Natural killer cell (primary cell): ENCODE results near the gene ZBTB17. TPM values are rescaled to one million over a fixed set of nuclear protein-coding genes. Genes with fewer than 3 reads are reported as not detected.

Experiments
- ATAC-seq, 3 donors: fragments of 150-1000 bp in 2 of 3; fragments of 200-7000 bp in 1 of 3; cut with Tn5 transposase; 1 replicate in 1 of 3; 2 replicates in 2 of 3; pipeline ENCODE4 v1.10.0; 2021; ENCODE audit warnings: mild to moderate bottlenecking in 2 of 3, moderate library complexity in 2 of 3
- DNase-seq, 2 donors: peaks; one replicate each; pipeline versions ENCODE4 v3.0.0 to v3.0.0-alpha.2; 2013 to 2021; ENCODE audit warnings: mixed read lengths in 1 of 2
- H3K27ac ChIP-seq: one replicate; pipeline ENCODE4 v1.5.1; 2013; ENCODE audit warnings: mild to moderate bottlenecking, low read length
- H3K27me3 ChIP-seq: one replicate; pipeline ENCODE4 v1.6.1; 2013; ENCODE audit warnings: low read length; ENCODE audit not compliant: control insufficient read depth, insufficient read depth
- H3K36me3 ChIP-seq: one replicate; pipeline ENCODE4 v1.6.1; 2013; ENCODE audit warnings: low read length; ENCODE audit not compliant: control insufficient read depth, insufficient read depth
- H3K4me1 ChIP-seq: one replicate; pipeline ENCODE4 v1.6.1; 2013; ENCODE audit warnings: low read length; ENCODE audit not compliant: control insufficient read depth, insufficient read depth
- H3K4me3 ChIP-seq: one replicate; pipeline ENCODE4 v1.5.1; 2013; ENCODE audit warnings: low read length
- H3K9me3 ChIP-seq: one replicate; pipeline ENCODE4 v1.6.1; 2013; ENCODE audit warnings: low read length; ENCODE audit not compliant: control insufficient read depth, insufficient read depth
- H3K27ac Mint-ChIP-seq, 2 donors: one replicate each; pipeline ENCODE4 v1.8.0; 2022; ENCODE audit warnings: mild to moderate bottlenecking in 2 of 2, mixed read lengths in 2 of 2, moderate library complexity in 1 of 2
- H3K27me3 Mint-ChIP-seq, 2 donors: one replicate each; pipeline ENCODE4 v1.8.0; 2022; ENCODE audit warnings: low read depth in 2 of 2, mixed read lengths in 2 of 2
- H3K36me3 Mint-ChIP-seq: one replicate; pipeline ENCODE4 v1.8.0; 2022; ENCODE audit warnings: mixed read lengths
- H3K4me1 Mint-ChIP-seq, 2 donors: one replicate each; pipeline ENCODE4 v1.8.0; 2022; ENCODE audit warnings: mixed read lengths in 2 of 2
- H3K4me3 Mint-ChIP-seq: one replicate; pipeline ENCODE4 v1.8.0; 2022; ENCODE audit warnings: mild to moderate bottlenecking, moderate library complexity, mixed read lengths
- H3K9me3 Mint-ChIP-seq, 2 donors: one replicate each; pipeline ENCODE4 v1.8.0; 2022; ENCODE audit warnings: mixed read lengths in 2 of 2
- whole genome bisulfite sequencing: methylation state at CpG from one replicate; pipeline ENCODE4 v1.1.7; 2013; ENCODE audit warnings: missing lambda C conversion rate; ENCODE audit not compliant: insufficient coverage; 5-methylcytosine and 5-hydroxymethylcytosine counted together
- intact Hi-C: fragments of 100-400 bp; cut with micrococcal nuclease; formaldehyde crosslinking; loops from one replicate; pipeline ENCODE4 v1.14.2; 2022
- total RNA-seq, 4 donors: library from RNA; stranded (reverse); fragments of 120-200 nt in 1 of 4; gene quantifications; one replicate each; pipeline versions ENCODE4 v1.2.3 to v1.2.4, GENCODE V29; 2013 to 2022
- TF ChIP-seq, protein P1 (sequence below): fragments of 200-600 bp; IDR thresholded peaks from one replicate; pipeline ENCODE4 v1.8.0; 2022; ENCODE audit warnings: antibody characterized with exemption

ZBTB17 gene
- total RNA-seq, 3 donors from 2014 or later (not counting 1 experiment from before 2014, with no cell fraction given), result 86.0 to 100 (median 86.9) TPM

- H3K9me3 Mint-ChIP-seq, result no peaks in the 10 kb centered on the region
- no peaks in the 10 kb centered on the region for H3K27me3 ChIP-seq
- H3K4me1 ChIP-seq, result no peaks in the 10 kb centered on the region
- no peaks in the 10 kb centered on the region for H3K4me1 Mint-ChIP-seq
- peak; percentile 45 to 80 (median 75) for ATAC-seq
- TF ChIP-seq, protein P1, sequence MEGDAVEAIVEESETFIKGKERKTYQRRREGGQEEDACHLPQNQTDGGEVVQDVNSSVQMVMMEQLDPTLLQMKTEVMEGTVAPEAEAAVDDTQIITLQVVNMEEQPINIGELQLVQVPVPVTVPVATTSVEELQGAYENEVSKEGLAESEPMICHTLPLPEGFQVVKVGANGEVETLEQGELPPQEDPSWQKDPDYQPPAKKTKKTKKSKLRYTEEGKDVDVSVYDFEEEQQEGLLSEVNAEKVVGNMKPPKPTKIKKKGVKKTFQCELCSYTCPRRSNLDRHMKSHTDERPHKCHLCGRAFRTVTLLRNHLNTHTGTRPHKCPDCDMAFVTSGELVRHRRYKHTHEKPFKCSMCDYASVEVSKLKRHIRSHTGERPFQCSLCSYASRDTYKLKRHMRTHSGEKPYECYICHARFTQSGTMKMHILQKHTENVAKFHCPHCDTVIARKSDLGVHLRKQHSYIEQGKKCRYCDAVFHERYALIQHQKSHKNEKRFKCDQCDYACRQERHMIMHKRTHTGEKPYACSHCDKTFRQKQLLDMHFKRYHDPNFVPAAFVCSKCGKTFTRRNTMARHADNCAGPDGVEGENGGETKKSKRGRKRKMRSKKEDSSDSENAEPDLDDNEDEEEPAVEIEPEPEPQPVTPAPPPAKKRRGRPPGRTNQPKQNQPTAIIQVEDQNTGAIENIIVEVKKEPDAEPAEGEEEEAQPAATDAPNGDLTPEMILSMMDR, result peak; percentile 43
- H3K36me3 Mint-ChIP-seq, result no peaks in the 10 kb centered on the region
- no peak overlapping the region for H3K4me3 Mint-ChIP-seq
- peaks cover 7 to 13% of the 10 kb centered on the region in 2 donors for H3K27me3 Mint-ChIP-seq
- no peak overlapping the region for H3K4me3 ChIP-seq
- H3K27ac Mint-ChIP-seq, result no peak overlapping the region
- H3K9me3 ChIP-seq, result no peaks in the 10 kb centered on the region
- DNase-seq, result peak; percentile 39 to 60
- no peaks in the 10 kb centered on the region for H3K36me3 ChIP-seq
- intact Hi-C loops, result loop anchor here (2.0 to 5.0 kb wide), 2 partner anchors 177 to 202 kb away; no protein-coding TSS in a partner anchor
- WGBS, result 79% methylated on average over 9 of the region's 11 CpGs
- no peak overlapping the region for H3K27ac ChIP-seq
Measured at GRCh38 chr1:15994590-15995351, 18.9 kb upstream of the ZBTB17 start.

DNA sequence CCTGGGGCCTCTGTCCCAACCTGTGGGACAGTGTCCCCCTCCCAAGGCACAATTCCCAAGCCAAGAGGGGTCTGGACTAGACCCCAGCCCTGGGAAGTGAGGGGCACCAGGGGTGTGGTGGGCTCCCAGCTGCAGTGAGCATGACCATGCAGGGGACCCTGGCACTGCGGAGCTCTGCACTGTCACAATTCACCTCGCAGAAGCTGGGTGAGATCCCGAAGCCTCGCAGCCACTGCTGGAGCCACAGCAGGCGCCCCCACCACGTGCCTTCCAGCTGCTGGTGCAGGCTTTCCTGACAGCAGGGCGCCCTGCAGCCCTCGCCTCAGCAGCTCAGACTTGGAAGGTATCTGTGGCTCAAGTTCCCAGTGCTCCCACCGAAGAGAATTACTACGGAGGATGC, 18.2 kb upstream of the ZBTB17 start:
- Histone ChIP-seq H3K4me3 (no peak overlapping the region), H3K4me1 (no peaks in the 10 kb centered on the region), H3K27ac (no peak overlapping the region), H3K27me3 (no peaks in the 10 kb centered on the region), H3K9me3 (no peaks in the 10 kb centered on the region), H3K36me3 (no peaks in the 10 kb centered on the region)
- ATAC-seq (no peak), DNase-seq (no peak)
- intact Hi-C loops, result loop anchor here (2.0 to 5.0 kb wide), 2 partner anchors 177 to 201 kb away; no protein-coding TSS in a partner anchor
- H3K4me3 Mint-ChIP-seq, result no peak overlapping the region
- H3K27ac Mint-ChIP-seq, result no peak overlapping the region
- TF ChIP-seq, protein P1, result no peak
- H3K36me3 Mint-ChIP-seq, result no peaks in the 10 kb centered on the region
- WGBS, result 93% methylated on average over 10 of the region's 10 CpGs
- H3K4me1 Mint-ChIP-seq, result no peaks in the 10 kb centered on the region
- H3K9me3 Mint-ChIP-seq, result no peaks in the 10 kb centered on the region
- peaks cover 5 to 13% of the 10 kb centered on the region in 2 donors for H3K27me3 Mint-ChIP-seq

GRCh38 chr1:15993666-15994065, 17.8 kb upstream of the ZBTB17 start:
- H3K4me1 ChIP-seq, result no peaks in the 10 kb centered on the region
- TF ChIP-seq, protein P1, result no peak
- intact Hi-C loops, result loop anchor here (2.0 to 5.0 kb wide), 2 partner anchors 176 to 201 kb away; no protein-coding TSS in a partner anchor
- no peak for ATAC-seq
- Mint-ChIP-seq H3K27ac (no peak overlapping the region), H3K4me3 (no peak overlapping the region), H3K4me1 (no peaks in the 10 kb centered on the region), H3K27me3 (peaks cover under 1 to 9% of the 10 kb centered on the region in 2 donors), H3K36me3 (no peaks in the 10 kb centered on the region), H3K9me3 (no peaks in the 10 kb centered on the region)
- no peak for DNase-seq
- H3K9me3 ChIP-seq, result no peaks in the 10 kb centered on the region
- WGBS, result 86% methylated on average over 15 of the region's 15 CpGs
- H3K27me3 ChIP-seq, result no peaks in the 10 kb centered on the region
- H3K4me3 ChIP-seq, result no peak overlapping the region
- no peaks in the 10 kb centered on the region for H3K36me3 ChIP-seq
- H3K27ac ChIP-seq, result no peak overlapping the region
